Cardiac muscle cell (in vitro differentiated cells and primary cell): Measurements from ENCODE around the gene RASSF7. TPM values are rescaled to one million over a fixed set of nuclear protein-coding genes. Genes with fewer than 3 reads are reported as not detected.
A peak's percentile ranks its signal among the peaks of the same experiment; 100 is the strongest.

Experiments
- DNase-seq, 2 donors: peaks; one replicate each; pipeline versions ENCODE4 v3.0.0 to v3.0.0-alpha.2; 2010 to 2017; ENCODE audit warnings: low read depth in 1 of 2, low spot score in 1 of 2
- H3K27ac ChIP-seq: fragments of 200-600 bp; sonication (generic); 2 replicates; pipeline ENCODE4 v1.5.1; 2016
- H3K27me3 ChIP-seq: fragments of 200-600 bp; sonication (generic); 2 replicates; pipeline ENCODE4 v1.6.0; 2016; ENCODE audit warnings: control low read depth
- H3K36me3 ChIP-seq: fragments of 200-600 bp; sonication (generic); 2 replicates; pipeline ENCODE4 v1.5.1; 2016; ENCODE audit warnings: control low read depth
- H3K4me1 ChIP-seq: fragments of 200-600 bp; sonication (generic); 2 replicates; pipeline ENCODE4 v1.8.1; 2017; ENCODE audit warnings: low read depth, mild to moderate bottlenecking, mixed run types
- H3K4me3 ChIP-seq: fragments of 200-600 bp; sonication (generic); 2 replicates; pipeline ENCODE4 v1.5.1; 2016; ENCODE audit warnings: mild to moderate bottlenecking
- H3K9me3 ChIP-seq: fragments of 200-600 bp; sonication (generic); 2 replicates; pipeline ENCODE4 v1.5.1; 2017; ENCODE audit warnings: low read depth, mild to moderate bottlenecking, control low read depth
- polyA plus RNA-seq: library from polyadenylated mRNA; unstranded; fragments of >200 nt; fragmentation: Nextera tagmentation; extraction: Ambion mirVana; gene quantifications from 2 replicates; pipeline ENCODE4 v1.2.1, GENCODE V29; 2016
- total RNA-seq: library from RNA; depleted of rRNA; stranded (reverse); fragments of >200 nt; gene quantifications from 2 replicates; pipeline ENCODE4 v1.2.3, GENCODE V29; 2016
- TF ChIP-seq, protein P1 (sequence below): IDR thresholded peaks from 2 replicates; pipeline ENCODE4 v1.5.1; 2012; ENCODE audit warnings: low read depth, mild to moderate bottlenecking, low read length

RASSF7 gene
- total and polyA plus RNA-seq, 2 experiments from 2014 or later = 49.5 to 66.7 TPM

DNA sequence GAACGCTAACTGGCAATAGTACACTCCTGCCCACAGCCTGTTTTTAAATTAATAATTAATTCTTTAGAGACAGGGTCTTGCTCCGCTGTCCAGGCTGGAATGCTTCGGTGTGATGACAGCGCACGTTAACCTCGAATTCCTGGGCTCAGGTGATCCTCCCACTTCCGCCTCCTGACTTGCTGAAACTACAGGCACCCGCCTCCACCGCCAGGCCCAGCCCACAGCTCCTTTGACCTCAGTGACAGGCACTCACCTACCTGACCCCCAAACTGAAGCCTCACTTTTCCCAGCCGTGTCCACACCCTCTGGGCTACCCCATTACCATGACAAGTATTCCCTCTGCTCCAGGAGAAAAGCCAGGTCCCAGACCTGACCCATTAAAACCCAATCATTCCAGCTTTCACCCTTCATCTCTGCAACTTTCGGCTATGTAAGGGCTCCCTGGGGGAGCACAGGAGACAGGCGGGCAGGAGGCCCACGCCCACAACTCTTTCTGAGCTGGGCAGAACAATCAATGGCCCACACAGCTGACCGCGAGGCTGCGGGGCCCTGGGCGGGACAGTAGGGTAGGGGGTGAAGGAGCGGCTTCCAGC is 962 bp upstream of the RASSF7 start:
- H3K4me3 ChIP-seq = peak overlapping the region; percentile 91
- no peak overlapping the region for H3K27ac ChIP-seq
- DNase-seq = no peak
- H3K9me3 ChIP-seq = no peaks in the 10 kb centered on the region
- no peaks in the 10 kb centered on the region for H3K36me3 ChIP-seq
- TF ChIP-seq, protein P1, sequence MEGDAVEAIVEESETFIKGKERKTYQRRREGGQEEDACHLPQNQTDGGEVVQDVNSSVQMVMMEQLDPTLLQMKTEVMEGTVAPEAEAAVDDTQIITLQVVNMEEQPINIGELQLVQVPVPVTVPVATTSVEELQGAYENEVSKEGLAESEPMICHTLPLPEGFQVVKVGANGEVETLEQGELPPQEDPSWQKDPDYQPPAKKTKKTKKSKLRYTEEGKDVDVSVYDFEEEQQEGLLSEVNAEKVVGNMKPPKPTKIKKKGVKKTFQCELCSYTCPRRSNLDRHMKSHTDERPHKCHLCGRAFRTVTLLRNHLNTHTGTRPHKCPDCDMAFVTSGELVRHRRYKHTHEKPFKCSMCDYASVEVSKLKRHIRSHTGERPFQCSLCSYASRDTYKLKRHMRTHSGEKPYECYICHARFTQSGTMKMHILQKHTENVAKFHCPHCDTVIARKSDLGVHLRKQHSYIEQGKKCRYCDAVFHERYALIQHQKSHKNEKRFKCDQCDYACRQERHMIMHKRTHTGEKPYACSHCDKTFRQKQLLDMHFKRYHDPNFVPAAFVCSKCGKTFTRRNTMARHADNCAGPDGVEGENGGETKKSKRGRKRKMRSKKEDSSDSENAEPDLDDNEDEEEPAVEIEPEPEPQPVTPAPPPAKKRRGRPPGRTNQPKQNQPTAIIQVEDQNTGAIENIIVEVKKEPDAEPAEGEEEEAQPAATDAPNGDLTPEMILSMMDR = no peak
- peaks cover 35% of the 10 kb centered on the region for H3K27me3 ChIP-seq
- H3K4me1 ChIP-seq = peaks cover 4% of the 10 kb centered on the region

DNA sequence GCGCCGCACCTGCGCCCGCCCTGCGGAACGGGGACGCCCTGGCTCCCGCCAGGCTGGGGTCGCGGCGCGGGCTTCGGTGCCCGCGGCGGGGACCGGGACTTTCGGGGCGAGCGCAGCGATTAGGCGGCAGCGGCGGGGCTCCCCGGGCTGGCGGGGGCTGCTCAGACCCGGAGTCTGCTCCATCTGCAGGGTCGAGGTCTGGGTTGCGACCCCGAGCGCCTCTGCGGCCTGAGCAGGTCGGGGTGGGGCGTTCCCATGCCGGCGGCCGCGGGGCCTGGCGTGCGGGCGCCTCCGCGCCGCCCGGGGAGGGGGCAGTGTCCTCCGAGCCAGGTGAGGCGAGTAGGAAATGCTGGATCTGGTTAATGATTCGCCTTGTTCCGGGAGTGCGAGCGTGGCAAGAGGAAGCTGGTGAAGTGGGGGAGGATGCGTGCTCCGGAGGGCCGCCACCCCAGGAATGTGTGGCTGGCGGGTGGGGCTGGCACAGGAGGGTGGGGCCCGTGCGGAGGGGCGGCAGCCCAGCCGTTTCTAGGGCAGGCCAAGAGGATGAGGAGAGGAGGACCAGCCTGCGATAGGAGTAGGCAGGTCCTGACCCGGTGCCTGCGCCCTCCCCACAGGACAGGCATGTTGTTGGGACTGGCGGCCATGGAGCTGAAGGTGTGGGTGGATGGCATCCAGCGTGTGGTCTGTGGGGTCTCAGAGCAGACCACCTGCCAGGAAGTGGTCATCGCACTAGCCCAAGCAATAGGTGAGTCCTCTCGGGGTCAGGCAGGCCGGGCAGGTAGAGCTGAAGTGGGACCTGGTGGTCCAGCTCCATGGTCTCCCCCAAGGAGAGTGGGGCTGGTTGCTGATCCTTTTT is 606 bp downstream of the RASSF7 start:
- Histone ChIP-seq H3K9me3 (no peaks in the 10 kb centered on the region), H3K4me3 (peak overlapping the region; percentile 91), H3K27me3 (peaks cover 23% of the 10 kb centered on the region), H3K4me1 (peaks cover 8% of the 10 kb centered on the region), H3K36me3 (no peaks in the 10 kb centered on the region), H3K27ac (no peak overlapping the region)
- DNase-seq = no peak
- TF ChIP-seq, protein P1 = no peak

DNA sequence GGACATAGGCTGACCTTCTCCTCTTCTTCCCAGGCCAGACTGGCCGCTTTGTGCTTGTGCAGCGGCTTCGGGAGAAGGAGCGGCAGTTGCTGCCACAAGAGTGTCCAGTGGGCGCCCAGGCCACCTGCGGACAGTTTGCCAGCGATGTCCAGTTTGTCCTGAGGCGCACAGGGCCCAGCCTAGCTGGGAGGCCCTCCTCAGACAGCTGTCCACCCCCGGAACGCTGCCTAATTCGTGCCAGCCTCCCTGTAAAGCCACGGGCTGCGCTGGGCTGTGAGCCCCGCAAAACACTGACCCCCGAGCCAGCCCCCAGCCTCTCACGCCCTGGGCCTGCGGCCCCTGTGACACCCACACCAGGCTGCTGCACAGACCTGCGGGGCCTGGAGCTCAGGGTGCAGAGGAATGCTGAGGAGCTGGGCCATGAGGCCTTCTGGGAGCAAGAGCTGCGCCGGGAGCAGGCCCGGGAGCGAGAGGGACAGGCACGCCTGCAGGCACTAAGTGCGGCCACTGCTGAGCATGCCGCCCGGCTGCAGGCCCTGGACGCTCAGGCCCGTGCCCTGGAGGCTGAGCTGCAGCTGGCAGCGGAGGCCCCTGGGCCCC is 1.4 kb downstream of the RASSF7 start:
- Histone ChIP-seq H3K9me3 (no peaks in the 10 kb centered on the region), H3K4me3 (peak overlapping the region; percentile 91), H3K27me3 (peaks cover 15% of the 10 kb centered on the region), H3K36me3 (peaks cover 4% of the 10 kb centered on the region), H3K4me1 (peaks cover 16% of the 10 kb centered on the region), H3K27ac (no peak overlapping the region)
- DNase-seq = no peak
- TF ChIP-seq, protein P1 = no peak

DNA sequence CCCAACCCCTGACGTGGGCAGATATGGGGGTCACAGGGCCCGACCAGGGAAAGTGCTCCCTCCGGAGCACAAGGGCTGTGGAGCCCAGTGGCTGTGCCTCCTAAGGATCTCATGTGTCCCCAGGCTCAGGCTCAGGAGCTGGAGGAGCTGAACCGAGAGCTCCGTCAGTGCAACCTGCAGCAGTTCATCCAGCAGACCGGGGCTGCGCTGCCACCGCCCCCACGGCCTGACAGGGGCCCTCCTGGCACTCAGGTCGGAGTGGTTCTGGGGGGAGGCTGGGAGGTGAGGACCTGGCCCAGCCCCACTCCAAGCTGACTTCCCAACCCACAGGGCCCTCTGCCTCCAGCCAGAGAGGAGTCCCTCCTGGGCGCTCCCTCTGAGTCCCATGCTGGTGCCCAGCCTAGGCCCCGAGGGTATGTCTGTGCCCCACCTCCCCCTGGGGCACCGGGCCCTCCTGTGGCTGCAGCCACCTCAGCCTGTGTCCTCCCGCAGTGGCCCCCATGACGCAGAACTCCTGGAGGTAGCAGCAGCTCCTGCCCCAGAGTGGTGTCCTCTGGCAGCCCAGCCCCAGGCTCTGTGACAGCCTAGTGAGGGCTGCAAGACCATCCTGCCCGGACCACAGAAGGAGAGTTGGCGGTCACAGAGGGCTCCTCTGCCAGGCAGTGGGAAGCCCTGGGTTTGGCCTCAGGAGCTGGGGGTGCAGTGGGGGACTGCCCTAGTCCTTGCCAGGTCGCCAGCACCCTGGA is 2.5 kb downstream of the RASSF7 start:
- Histone ChIP-seq H3K4me3 (no peak overlapping the region), H3K36me3 (peaks cover 5% of the 10 kb centered on the region), H3K27me3 (peaks cover 4% of the 10 kb centered on the region), H3K4me1 (peaks cover 18% of the 10 kb centered on the region), H3K9me3 (no peaks in the 10 kb centered on the region), H3K27ac (no peak overlapping the region)
- TF ChIP-seq, protein P1 = no peak
- DNase-seq = no peak

DNA sequence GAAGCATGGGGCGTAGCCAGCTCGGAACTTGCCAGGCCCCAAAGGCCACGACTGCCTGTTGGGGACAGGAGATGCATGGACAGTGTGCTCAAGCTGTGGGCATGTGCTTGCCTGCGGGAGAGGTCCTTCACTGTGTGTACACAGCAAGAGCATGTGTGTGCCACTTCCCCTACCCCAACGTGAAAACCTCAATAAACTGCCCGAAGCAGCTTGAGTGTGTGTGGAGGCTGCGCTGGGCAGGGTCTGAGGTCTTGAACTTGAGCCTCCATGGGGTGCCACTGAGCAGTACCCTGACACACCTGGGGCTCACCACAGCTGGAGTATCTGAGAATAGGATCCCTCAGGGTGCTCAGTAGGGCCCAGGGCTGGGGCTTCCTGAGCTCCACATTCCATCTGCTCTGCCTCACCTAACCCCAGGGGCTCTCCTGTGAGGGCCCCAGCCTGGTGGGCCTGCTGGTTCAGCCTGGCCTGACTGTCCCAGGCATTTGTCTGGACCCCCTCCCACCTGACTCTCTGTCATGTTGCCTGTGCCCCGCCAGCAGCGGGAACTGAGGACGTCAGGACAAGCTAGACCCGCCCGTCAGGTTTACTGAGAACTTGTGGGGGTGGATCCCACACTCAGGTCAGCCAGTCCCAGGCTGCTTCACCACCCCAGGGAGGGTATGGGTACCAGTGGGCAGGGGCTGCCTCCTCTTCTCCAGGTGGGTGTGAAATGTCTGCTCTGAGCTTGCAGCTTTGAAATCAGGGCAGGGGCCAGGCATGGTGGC is 3.2 kb downstream of the RASSF7 start:
- peaks cover 18% of the 10 kb centered on the region for H3K4me1 ChIP-seq
- H3K27ac ChIP-seq = no peak overlapping the region
- H3K27me3 ChIP-seq = no peaks in the 10 kb centered on the region
- H3K4me3 ChIP-seq = no peak overlapping the region
- H3K36me3 ChIP-seq = peaks cover 5% of the 10 kb centered on the region
- DNase-seq = no peak
- TF ChIP-seq, protein P1 = no peak
- H3K9me3 ChIP-seq = no peaks in the 10 kb centered on the region
